Hematopoietic multipotent progenitor cell treated with erythropoietin and hydrocortisone succinate and interleukin-3 and kit ligand, for 4 days (in vitro differentiated cells): ENCODE measurements around the gene DDX24.
A peak's percentile ranks its signal among the peaks of the same experiment; 100 is the strongest.
"Not testable (repeated sequence)": the region's sequence is repeated elsewhere in the genome, so short reads cannot be mapped to it uniquely, and the experiment has no call there.

Experiments
- DNase-seq: peaks from one replicate; pipeline ENCODE4 v3.0.0-alpha.2; 2015

Gene DDX24

GRCh38 chr14:94077823-94078222 lies 3.2 kb downstream of the DDX24 start:
- DNase-seq: no peak

- no peak for DNase-seq
These were observed 3.7 kb downstream of the DDX24 start for GRCh38 chr14:94077111-94077821.

- DNase-seq: no peak
These were observed 6.0 kb downstream of the DDX24 start for GRCh38 chr14:94075008-94075407.

GRCh38 chr14:94074534-94074933 lies 6.5 kb downstream of the DDX24 start:
- DNase-seq: no peak

- not testable (repeated sequence) for DNase-seq
These were observed 8.9 kb downstream of the DDX24 start for GRCh38 chr14:94072076-94072475.

GRCh38 chr14:94066089-94066676 lies 14.8 kb downstream of the DDX24 start:
- DNase-seq: no peak

GRCh38 chr14:94062344-94062940 lies 18.6 kb downstream of the DDX24 start:
- no peak for DNase-seq

- no peak for DNase-seq
These were observed 21.0 kb downstream of the DDX24 start for GRCh38 chr14:94059998-94060397.

- no peak for DNase-seq
These were observed 22.3 kb downstream of the DDX24 start for GRCh38 chr14:94058674-94059138.

- DNase-seq: no peak
These were observed 22.8 kb downstream of the DDX24 start for GRCh38 chr14:94058128-94058673.

GRCh38 chr14:94056579-94057308 lies 24.3 kb downstream of the DDX24 start:
- DNase-seq: peak; percentile 39

GRCh38 chr14:94054936-94055335 lies 26.1 kb downstream of the DDX24 start:
- no peak for DNase-seq

GRCh38 chr14:94054401-94054800 lies 26.6 kb downstream of the DDX24 start:
- no peak for DNase-seq

- no peak for DNase-seq
These were observed 28.3 kb downstream of the DDX24 start for GRCh38 chr14:94052662-94053061.

- no peak for DNase-seq
These were observed 28.8 kb downstream of the DDX24 start for GRCh38 chr14:94052199-94052598.

GRCh38 chr14:94051779-94052178 lies 29.2 kb downstream of the DDX24 start:
- no peak for DNase-seq

- peak; percentile 38 for DNase-seq
These were observed 29.9 kb downstream of the DDX24 start for GRCh38 chr14:94051115-94051514.

- DNase-seq: no peak
These were observed 30.6 kb downstream of the DDX24 start for GRCh38 chr14:94050231-94050880.

- no peak for DNase-seq
These were observed 31.4 kb downstream of the DDX24 start for GRCh38 chr14:94049625-94050023.

GRCh38 chr14:94048691-94049624 lies 32.0 kb downstream of the DDX24 start:
- no peak for DNase-seq

- no peak for DNase-seq
These were observed 33.4 kb downstream of the DDX24 start for GRCh38 chr14:94047581-94047980.
